ENCODE data around the gene CLEC18B.

DNA sequence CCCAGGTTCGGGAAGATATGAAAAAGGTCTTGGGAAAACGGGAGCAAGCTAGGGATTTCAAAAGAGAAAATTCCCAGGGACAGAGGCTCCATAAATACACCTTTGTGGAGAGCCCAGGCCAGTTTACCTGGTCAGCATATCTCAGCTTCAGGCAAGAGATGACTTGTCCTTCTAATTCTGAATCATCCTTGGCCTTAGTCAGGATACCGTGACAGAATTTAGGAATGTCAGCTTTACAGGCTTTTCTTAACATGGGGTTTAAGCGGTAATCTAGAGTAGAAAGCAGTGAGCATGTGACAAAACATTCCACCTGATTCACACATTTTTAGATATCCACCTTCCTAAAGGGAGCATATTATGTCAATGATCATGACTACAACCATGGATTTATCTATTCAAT, 41.1 kb upstream of the CLEC18B start:
- TF ChIP-seq, protein P1, sequence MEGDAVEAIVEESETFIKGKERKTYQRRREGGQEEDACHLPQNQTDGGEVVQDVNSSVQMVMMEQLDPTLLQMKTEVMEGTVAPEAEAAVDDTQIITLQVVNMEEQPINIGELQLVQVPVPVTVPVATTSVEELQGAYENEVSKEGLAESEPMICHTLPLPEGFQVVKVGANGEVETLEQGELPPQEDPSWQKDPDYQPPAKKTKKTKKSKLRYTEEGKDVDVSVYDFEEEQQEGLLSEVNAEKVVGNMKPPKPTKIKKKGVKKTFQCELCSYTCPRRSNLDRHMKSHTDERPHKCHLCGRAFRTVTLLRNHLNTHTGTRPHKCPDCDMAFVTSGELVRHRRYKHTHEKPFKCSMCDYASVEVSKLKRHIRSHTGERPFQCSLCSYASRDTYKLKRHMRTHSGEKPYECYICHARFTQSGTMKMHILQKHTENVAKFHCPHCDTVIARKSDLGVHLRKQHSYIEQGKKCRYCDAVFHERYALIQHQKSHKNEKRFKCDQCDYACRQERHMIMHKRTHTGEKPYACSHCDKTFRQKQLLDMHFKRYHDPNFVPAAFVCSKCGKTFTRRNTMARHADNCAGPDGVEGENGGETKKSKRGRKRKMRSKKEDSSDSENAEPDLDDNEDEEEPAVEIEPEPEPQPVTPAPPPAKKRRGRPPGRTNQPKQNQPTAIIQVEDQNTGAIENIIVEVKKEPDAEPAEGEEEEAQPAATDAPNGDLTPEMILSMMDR (IDR thresholded peaks at IDR 0.05; ENCODE audit: insufficient read depth, low read length) = no peak
- TF ChIP-seq POLR2AphosphoS5 (IDR thresholded peaks at IDR 0.05; ENCODE audit: low read depth) = no peak

All from HL-60 (cell line).